ENCODE results near the gene SLC25A33.
A peak's percentile ranks its signal among the peaks of the same experiment; 100 is the strongest.

SLC25A33 gene

DNA sequence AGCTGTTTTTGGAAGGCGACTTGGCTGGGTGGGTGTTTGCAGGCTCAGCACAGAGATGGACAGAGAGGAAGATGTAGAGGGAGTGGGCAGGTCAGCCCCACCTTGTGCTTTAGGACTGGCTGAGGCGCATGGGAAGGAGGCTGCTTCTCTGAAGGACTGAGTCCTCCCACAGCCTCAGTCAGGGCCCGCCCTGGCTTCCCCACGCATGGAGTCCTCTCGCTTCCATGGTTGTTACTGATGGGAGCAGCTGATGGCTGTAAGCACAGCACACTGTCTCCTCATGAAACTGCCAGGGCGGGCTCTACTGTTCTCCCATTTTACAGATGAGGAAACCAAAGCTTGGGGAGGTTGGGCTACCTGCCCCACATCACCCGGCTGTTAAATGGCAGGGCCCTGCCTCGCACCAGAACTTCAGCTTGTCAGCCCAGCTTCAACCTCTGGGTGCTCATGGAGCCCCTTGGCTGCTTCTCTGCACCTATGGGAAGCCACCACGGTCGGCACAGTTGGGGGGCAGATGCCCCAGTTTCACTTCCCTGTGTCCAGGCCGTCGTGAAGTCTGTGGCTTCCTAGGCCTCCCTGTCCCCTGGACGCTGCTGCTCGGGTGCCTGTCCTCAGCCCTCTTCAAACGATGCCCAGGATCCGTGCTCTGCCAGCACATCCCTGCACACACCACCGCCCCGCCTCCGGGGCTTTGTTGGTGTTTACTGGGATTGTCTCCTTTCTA is 51.8 kb downstream of the SLC25A33 start:
- Histone ChIP-seq H3K9me3 (ENCODE audit: control insufficient read depth, low read depth, low read length) (no peaks in the 10 kb centered on the region), H3K4me1 (ENCODE audit: control insufficient read depth, low read depth, low read length) (peaks cover 30% of the 10 kb centered on the region), H3K27me3 (ENCODE audit: control insufficient read depth, insufficient read depth, low read length) (no peaks in the 10 kb centered on the region), H3K36me3 (ENCODE audit: control insufficient read depth, low read depth, low read length) (no peaks in the 10 kb centered on the region), H3K27ac (ENCODE audit: low read length) (no peak overlapping the region), H3K4me3 (ENCODE audit: low read length) (no peak overlapping the region), H3K9ac (ENCODE audit: low read length) (no peak overlapping the region)

DNA sequence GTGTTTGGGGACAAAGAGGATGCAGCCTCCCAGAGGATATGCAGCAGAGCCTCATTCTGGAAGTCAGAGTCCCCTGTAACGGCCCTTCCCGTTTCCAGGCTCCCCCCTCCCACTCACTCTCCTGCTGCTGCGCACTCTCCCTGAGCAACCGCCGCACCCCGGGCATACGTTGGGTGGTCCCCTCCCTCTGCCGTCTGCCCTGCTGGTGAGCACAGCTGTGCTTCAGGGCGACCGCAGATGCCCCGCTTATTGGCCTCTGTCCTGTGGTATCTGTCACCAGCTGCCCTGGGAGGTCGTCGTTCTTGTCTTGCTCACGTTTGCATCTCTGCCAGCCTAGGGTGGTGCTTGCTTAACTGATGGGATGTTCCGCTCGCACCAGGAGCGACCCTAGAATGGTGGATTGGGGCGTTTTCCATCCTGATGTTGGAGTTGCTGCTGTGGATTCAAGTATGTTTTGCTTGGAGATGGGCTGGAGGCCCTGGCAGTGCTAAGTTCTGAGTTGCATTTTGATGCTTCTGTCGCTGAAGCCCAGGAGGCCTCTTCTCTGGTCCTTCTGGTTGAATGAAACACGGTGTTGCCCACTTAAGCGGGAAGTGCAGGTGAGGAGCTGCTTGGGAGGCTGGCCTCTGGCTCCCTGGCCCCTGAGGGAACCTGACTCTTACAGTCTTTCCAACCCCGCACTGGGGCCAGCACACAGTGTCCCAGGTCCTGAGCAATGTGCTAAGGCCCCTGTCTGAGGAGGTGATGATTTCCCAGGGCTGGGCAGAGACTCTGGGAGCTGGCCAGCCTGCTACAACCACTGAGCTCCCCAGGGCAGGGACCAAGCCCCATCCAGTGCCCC is 52.6 kb downstream of the SLC25A33 start:
- Histone ChIP-seq H3K9me3 (ENCODE audit: control insufficient read depth, low read depth, low read length) (no peaks in the 10 kb centered on the region), H3K27ac (ENCODE audit: low read length) (no peak overlapping the region), H3K4me3 (ENCODE audit: low read length) (no peak overlapping the region), H3K36me3 (ENCODE audit: control insufficient read depth, low read depth, low read length) (peaks cover 3% of the 10 kb centered on the region), H3K27me3 (ENCODE audit: control insufficient read depth, insufficient read depth, low read length) (no peaks in the 10 kb centered on the region), H3K9ac (ENCODE audit: low read length) (no peak overlapping the region), H3K4me1 (ENCODE audit: control insufficient read depth, low read depth, low read length) (peaks cover 30% of the 10 kb centered on the region)

DNA sequence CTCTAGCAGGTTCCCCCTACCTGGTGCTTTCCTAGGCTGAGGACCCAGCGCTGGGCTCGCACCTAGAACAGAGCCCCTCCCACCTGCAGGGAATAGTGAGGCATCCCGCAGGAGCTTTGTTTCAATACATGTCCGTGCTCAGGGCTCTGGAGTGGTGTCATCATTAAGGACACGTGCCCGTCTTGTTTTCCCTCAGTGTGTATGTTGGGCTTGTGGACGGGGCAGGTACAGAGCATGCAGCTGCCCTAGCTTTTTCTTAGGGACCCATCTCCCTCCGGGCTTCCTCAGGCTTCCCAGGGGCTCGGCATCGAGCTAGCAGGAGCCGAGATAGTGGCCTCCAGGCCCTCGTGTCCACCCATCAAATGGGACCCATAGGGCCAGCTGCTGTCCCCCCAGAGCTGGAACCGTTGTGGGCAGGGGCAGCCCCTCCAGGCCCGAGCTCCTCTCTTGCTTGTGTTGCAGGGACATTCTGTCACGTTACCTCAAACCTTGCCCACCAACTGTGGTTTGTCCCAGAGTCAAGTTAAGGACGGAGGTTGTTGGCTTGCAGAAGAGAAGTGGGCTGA is 53.3 kb downstream of the SLC25A33 start:
- Histone ChIP-seq H3K27me3 (ENCODE audit: control insufficient read depth, insufficient read depth, low read length) (no peaks in the 10 kb centered on the region), H3K36me3 (ENCODE audit: control insufficient read depth, low read depth, low read length) (peaks cover 7% of the 10 kb centered on the region), H3K27ac (ENCODE audit: low read length) (no peak overlapping the region), H3K9ac (ENCODE audit: low read length) (peak overlapping the region; percentile 28), H3K4me1 (ENCODE audit: control insufficient read depth, low read depth, low read length) (peaks cover 30% of the 10 kb centered on the region), H3K9me3 (ENCODE audit: control insufficient read depth, low read depth, low read length) (no peaks in the 10 kb centered on the region), H3K4me3 (ENCODE audit: low read length) (peak overlapping the region; percentile 10)

- Histone ChIP-seq H3K27ac (ENCODE audit: low read length) (no peak overlapping the region), H3K27me3 (ENCODE audit: control insufficient read depth, insufficient read depth, low read length) (no peaks in the 10 kb centered on the region), H3K4me3 (ENCODE audit: low read length) (peak overlapping the region; percentile 10), H3K9me3 (ENCODE audit: control insufficient read depth, low read depth, low read length) (no peaks in the 10 kb centered on the region), H3K9ac (ENCODE audit: low read length) (peak overlapping the region; percentile 28), H3K36me3 (ENCODE audit: control insufficient read depth, low read depth, low read length) (peaks cover 10% of the 10 kb centered on the region), H3K4me1 (ENCODE audit: control insufficient read depth, low read depth, low read length) (peaks cover 30% of the 10 kb centered on the region)
Observed at GRCh38 chr1:9593147-9593491, 53.9 kb downstream of the SLC25A33 start.

DNA sequence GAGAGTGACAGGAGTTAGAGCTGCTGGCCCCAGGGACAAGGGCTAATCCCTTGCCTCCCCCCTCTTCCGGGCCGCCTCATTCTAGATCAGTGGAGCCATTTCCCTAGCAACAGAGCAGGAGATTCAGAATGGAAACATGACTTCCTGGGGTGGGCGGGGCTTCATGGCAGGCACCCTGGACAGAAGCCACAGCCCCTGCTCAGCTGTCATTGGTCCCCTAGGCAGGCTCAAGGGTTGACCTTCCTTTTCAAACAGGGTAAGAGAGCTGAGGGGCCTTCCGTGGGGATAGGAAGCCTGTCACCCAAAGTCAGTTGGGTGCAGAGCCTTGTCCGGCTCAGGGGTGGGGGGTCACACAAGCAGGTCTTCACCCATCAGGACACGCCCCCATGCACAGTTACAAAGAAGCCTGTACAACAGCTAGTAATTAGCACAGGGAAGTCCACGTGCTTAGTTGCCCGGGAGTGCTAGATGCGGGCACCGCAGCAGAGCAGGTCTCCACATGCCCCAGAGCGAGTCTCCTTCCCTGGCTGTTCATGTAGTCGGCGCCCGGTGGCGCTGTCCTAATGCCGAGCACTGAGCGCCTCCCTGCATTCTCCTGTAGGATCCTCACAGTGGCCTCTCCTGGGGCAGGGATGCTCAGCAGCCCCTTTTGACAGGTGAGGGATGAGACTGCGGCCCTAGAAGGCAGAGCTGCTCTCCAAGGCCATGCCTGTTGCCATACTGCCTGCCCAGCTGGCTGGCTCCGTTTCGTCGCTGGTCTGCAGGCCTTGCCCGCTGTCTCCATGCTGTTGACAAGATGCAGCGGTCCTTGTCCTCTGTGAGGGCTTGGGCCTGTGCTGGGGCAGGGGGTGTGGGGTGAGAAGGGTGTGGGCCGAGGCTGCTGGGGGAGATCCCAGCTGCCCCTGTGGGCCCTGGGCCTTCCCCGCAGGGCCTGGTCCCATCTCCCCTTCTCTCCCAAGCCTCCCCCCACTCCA is 54.5 kb downstream of the SLC25A33 start:
- Histone ChIP-seq H3K4me1 (ENCODE audit: control insufficient read depth, low read depth, low read length) (peaks cover 30% of the 10 kb centered on the region), H3K4me3 (ENCODE audit: low read length) (no peak overlapping the region), H3K36me3 (ENCODE audit: control insufficient read depth, low read depth, low read length) (peaks cover 13% of the 10 kb centered on the region), H3K9ac (ENCODE audit: low read length) (no peak overlapping the region), H3K27me3 (ENCODE audit: control insufficient read depth, insufficient read depth, low read length) (no peaks in the 10 kb centered on the region), H3K27ac (ENCODE audit: low read length) (no peak overlapping the region), H3K9me3 (ENCODE audit: control insufficient read depth, low read depth, low read length) (no peaks in the 10 kb centered on the region)

- Histone ChIP-seq H3K4me1 (ENCODE audit: control insufficient read depth, low read depth, low read length) (peaks cover 27% of the 10 kb centered on the region), H3K27ac (ENCODE audit: low read length) (no peak overlapping the region), H3K36me3 (ENCODE audit: control insufficient read depth, low read depth, low read length) (peaks cover 16% of the 10 kb centered on the region), H3K9me3 (ENCODE audit: control insufficient read depth, low read depth, low read length) (no peaks in the 10 kb centered on the region), H3K27me3 (ENCODE audit: control insufficient read depth, insufficient read depth, low read length) (no peaks in the 10 kb centered on the region), H3K4me3 (ENCODE audit: low read length) (no peak overlapping the region), H3K9ac (ENCODE audit: low read length) (no peak overlapping the region)
Observed at GRCh38 chr1:9594471-9595155, 55.3 kb downstream of the SLC25A33 start.

GRCh38 chr1:9595156-9595967 is 56.1 kb downstream of the SLC25A33 start:
- Histone ChIP-seq H3K36me3 (ENCODE audit: control insufficient read depth, low read depth, low read length) (peaks cover 23% of the 10 kb centered on the region), H3K4me1 (ENCODE audit: control insufficient read depth, low read depth, low read length) (peaks cover 21% of the 10 kb centered on the region)

GRCh38 chr1:9595968-9596340 is 56.7 kb downstream of the SLC25A33 start:
- Histone ChIP-seq H3K4me3 (ENCODE audit: low read length) (no peak overlapping the region), H3K27ac (ENCODE audit: low read length) (no peak overlapping the region), H3K9me3 (ENCODE audit: control insufficient read depth, low read depth, low read length) (no peaks in the 10 kb centered on the region), H3K36me3 (ENCODE audit: control insufficient read depth, low read depth, low read length) (peaks cover 26% of the 10 kb centered on the region), H3K4me1 (ENCODE audit: control insufficient read depth, low read depth, low read length) (peaks cover 21% of the 10 kb centered on the region), H3K9ac (ENCODE audit: low read length) (no peak overlapping the region), H3K27me3 (ENCODE audit: control insufficient read depth, insufficient read depth, low read length) (no peaks in the 10 kb centered on the region)

More at GRCh38 chr1:9595156-9595967, 56.1 kb downstream of the SLC25A33 start:
- Histone ChIP-seq H3K9ac (ENCODE audit: low read length) (no peak overlapping the region), H3K4me3 (ENCODE audit: low read length) (no peak overlapping the region), H3K27me3 (ENCODE audit: control insufficient read depth, insufficient read depth, low read length) (no peaks in the 10 kb centered on the region), H3K9me3 (ENCODE audit: control insufficient read depth, low read depth, low read length) (no peaks in the 10 kb centered on the region), H3K27ac (ENCODE audit: low read length) (no peak overlapping the region)

GRCh38 chr1:9596415-9597123 is 57.3 kb downstream of the SLC25A33 start:
- no peak overlapping the region for H3K27ac ChIP-seq (ENCODE audit: low read length)
- peaks cover 17% of the 10 kb centered on the region for H3K4me1 ChIP-seq (ENCODE audit: control insufficient read depth, low read depth, low read length)
- peaks cover 32% of the 10 kb centered on the region for H3K36me3 ChIP-seq (ENCODE audit: control insufficient read depth, low read depth, low read length)
- H3K9me3 ChIP-seq (ENCODE audit: control insufficient read depth, low read depth, low read length) = no peaks in the 10 kb centered on the region
- no peak overlapping the region for H3K4me3 ChIP-seq (ENCODE audit: low read length)
- H3K9ac ChIP-seq (ENCODE audit: low read length) = no peak overlapping the region
- H3K27me3 ChIP-seq (ENCODE audit: control insufficient read depth, insufficient read depth, low read length) = no peaks in the 10 kb centered on the region

Data from iPS-18a (cell line).